GM10266 (cell line): ENCODE results near the gene CD47.

Experiments used
- DNase-seq: peaks from one replicate; pipeline ENCODE4 v3.0.0; 2012; ENCODE audit errors: extremely low spot score
- CTCF ChIP-seq: IDR thresholded peaks from 2 replicates; pipeline ENCODE4 v1.5.1; 2012; ENCODE audit warnings: mild to moderate bottlenecking, low read depth; ENCODE audit not compliant: control insufficient read depth, insufficient read depth; ENCODE audit errors: missing control alignments

CD47 gene

GRCh38 chr3:108114423-108115065, 23.7 kb upstream of the CD47 start:
- no peak for TF ChIP-seq CTCF
- DNase-seq = no peak

- TF ChIP-seq CTCF = no peak
- no peak for DNase-seq
Measured at GRCh38 chr3:108113975-108114374, 23.1 kb upstream of the CD47 start.

- no peak for DNase-seq
Measured at GRCh38 chr3:108110934-108111333, 20.1 kb upstream of the CD47 start.

GRCh38 chr3:108108416-108108815, 17.6 kb upstream of the CD47 start:
- DNase-seq = no peak
- TF ChIP-seq CTCF = no peak

More at GRCh38 chr3:108110934-108111333, 20.1 kb upstream of the CD47 start:
- TF ChIP-seq CTCF = no peak

- no peak for DNase-seq
Measured at GRCh38 chr3:108106449-108106848, 15.6 kb upstream of the CD47 start.

GRCh38 chr3:108106031-108106430, 15.2 kb upstream of the CD47 start:
- no peak for DNase-seq
- no peak for TF ChIP-seq CTCF

More at GRCh38 chr3:108106449-108106848, 15.6 kb upstream of the CD47 start:
- no peak for TF ChIP-seq CTCF

- no peak for DNase-seq
Measured at GRCh38 chr3:108103886-108104797, 13.3 kb upstream of the CD47 start.

More at GRCh38 chr3:108103886-108104797, 13.3 kb upstream of the CD47 start:
- TF ChIP-seq CTCF = no peak
